NCI-H2171 treated with DMSO at 0.1 percent for 48 hours (cell line): ENCODE results near the gene CCDC192.

ENCODE experiments used
- DNase-seq: peaks from one replicate; lab custom pipeline; 2025; lab: John Stamatoyannopoulos, UW

The CCDC192 gene

GRCh38 chr5:127885176-127885575 lies 182.0 kb downstream of the CCDC192 start:
- DNase-seq = peak; percentile 81

GRCh38 chr5:127886081-127886480 lies 182.9 kb downstream of the CCDC192 start:
- no peak for DNase-seq

GRCh38 chr5:127887282-127887681 lies 184.1 kb downstream of the CCDC192 start:
- no peak for DNase-seq

- no peak for DNase-seq
Observed at GRCh38 chr5:127891942-127892341, 188.8 kb downstream of the CCDC192 start.

- peak; percentile 24 for DNase-seq
Observed at GRCh38 chr5:127892467-127893207, 189.4 kb downstream of the CCDC192 start.

GRCh38 chr5:127893232-127893631 lies 190.0 kb downstream of the CCDC192 start:
- DNase-seq = no peak

- DNase-seq = no peak
Observed at GRCh38 chr5:127894461-127894860, 191.3 kb downstream of the CCDC192 start.

- no peak for DNase-seq
Observed at GRCh38 chr5:127898551-127899213, 195.5 kb downstream of the CCDC192 start.

- DNase-seq = no peak
Observed at GRCh38 chr5:127899214-127899610, 196.0 kb downstream of the CCDC192 start.

GRCh38 chr5:127906562-127907204 lies 203.5 kb downstream of the CCDC192 start:
- DNase-seq = no peak

- no peak for DNase-seq
Observed at GRCh38 chr5:127907907-127908306, 204.7 kb downstream of the CCDC192 start.

- DNase-seq = peak; percentile 3
Observed at GRCh38 chr5:127909066-127909465, 205.9 kb downstream of the CCDC192 start.

- DNase-seq = peak; percentile 51
Observed at GRCh38 chr5:127909821-127910220, 206.6 kb downstream of the CCDC192 start.

GRCh38 chr5:127910307-127910956 lies 207.2 kb downstream of the CCDC192 start:
- DNase-seq = no peak

- DNase-seq = no peak
Observed at GRCh38 chr5:127911619-127912018, 208.4 kb downstream of the CCDC192 start.

GRCh38 chr5:127912411-127912810 lies 209.2 kb downstream of the CCDC192 start:
- DNase-seq = no peak

- DNase-seq = no peak
Observed at GRCh38 chr5:127916885-127917573, 213.8 kb downstream of the CCDC192 start.

GRCh38 chr5:127919006-127919796 lies 216.0 kb downstream of the CCDC192 start:
- no peak for DNase-seq

- no peak for DNase-seq
Observed at GRCh38 chr5:127919818-127920217, 216.6 kb downstream of the CCDC192 start.

- DNase-seq = no peak
Observed at GRCh38 chr5:127920936-127921335, 217.7 kb downstream of the CCDC192 start.

GRCh38 chr5:127922603-127923002 lies 219.4 kb downstream of the CCDC192 start:
- DNase-seq = no peak
